Measurements from ENCODE around the gene FRRS1.

GRCh38 chr1:99728494-99729235 is 37.8 kb downstream of the FRRS1 start:
- no peak for TF ChIP-seq REST (IDR thresholded peaks at IDR 0.05; ENCODE audit: insufficient read depth in 1 of 2, low read depth in 2 of 2, low read length in 2 of 2)
- TF ChIP-seq SIN3A (IDR thresholded peaks at IDR 0.05; ENCODE audit: borderline replicate concordance, insufficient read depth, low read length) = no peak
- no peak for TF ChIP-seq POLR2AphosphoS5 (IDR thresholded peaks at IDR 0.05; ENCODE audit: low read depth, low read length)
- TF ChIP-seq FOXP2 (optimal IDR thresholded peaks at IDR 0.05; ENCODE audit: borderline replicate concordance, extremely low read depth, extremely low read length, insufficient read depth) = no peak

All from PFSK-1 (cell line).